ENCODE measurements around the gene ZNF385C.

GRCh38 chr17:42110301-42111264 lies 12.3 kb upstream of the ZNF385C start:
- TF ChIP-seq POLR2A (IDR thresholded peaks at IDR 0.05) = no peak
- TF ChIP-seq EP300 (IDR thresholded peaks at IDR 0.05) = no peak
